Measurements from ENCODE around the gene RPP25.
A peak's percentile ranks its signal among the peaks of the same experiment; 100 is the strongest.

The RPP25 gene

DNA sequence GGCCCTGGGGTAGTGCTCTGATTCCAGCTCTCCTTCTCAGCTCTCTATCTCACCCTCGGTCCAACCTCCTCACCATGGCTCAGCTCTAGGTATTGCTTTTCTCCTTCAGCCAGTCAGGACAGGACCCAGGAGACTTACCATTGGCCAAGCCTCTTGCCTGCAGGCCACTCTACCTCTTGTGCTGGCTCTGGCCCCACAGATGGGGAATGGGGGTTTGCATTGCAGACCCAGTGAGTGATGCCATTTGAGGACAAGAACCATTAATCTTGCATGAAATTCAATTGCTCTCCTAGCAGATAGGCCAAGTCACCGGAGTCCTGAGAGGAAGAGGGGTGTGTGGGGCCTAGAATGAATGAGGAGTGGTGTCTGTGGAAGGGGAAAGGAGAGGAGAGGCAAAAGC, 6.1 kb upstream of the RPP25 start:
- Histone ChIP-seq H3K27me3 (replicated peaks) (peaks cover 4% of the 10 kb centered on the region), H3K27ac (no peak overlapping the region), H3K36me3 (replicated peaks) (no peaks in the 10 kb centered on the region), H3K4me3 (ENCODE audit: low read depth, low read length) (no peak overlapping the region)
- in situ Hi-C loops (cut with HindIII; ENCODE audit: low pct_ligation_motif_present, low sequenced_read_pairs): no loop called here
- DNase-seq: no peak
- TF ChIP-seq, protein P1, sequence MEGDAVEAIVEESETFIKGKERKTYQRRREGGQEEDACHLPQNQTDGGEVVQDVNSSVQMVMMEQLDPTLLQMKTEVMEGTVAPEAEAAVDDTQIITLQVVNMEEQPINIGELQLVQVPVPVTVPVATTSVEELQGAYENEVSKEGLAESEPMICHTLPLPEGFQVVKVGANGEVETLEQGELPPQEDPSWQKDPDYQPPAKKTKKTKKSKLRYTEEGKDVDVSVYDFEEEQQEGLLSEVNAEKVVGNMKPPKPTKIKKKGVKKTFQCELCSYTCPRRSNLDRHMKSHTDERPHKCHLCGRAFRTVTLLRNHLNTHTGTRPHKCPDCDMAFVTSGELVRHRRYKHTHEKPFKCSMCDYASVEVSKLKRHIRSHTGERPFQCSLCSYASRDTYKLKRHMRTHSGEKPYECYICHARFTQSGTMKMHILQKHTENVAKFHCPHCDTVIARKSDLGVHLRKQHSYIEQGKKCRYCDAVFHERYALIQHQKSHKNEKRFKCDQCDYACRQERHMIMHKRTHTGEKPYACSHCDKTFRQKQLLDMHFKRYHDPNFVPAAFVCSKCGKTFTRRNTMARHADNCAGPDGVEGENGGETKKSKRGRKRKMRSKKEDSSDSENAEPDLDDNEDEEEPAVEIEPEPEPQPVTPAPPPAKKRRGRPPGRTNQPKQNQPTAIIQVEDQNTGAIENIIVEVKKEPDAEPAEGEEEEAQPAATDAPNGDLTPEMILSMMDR (IDR thresholded peaks at IDR 0.05; ENCODE audit: low read depth, low read length, missing control alignments): no peak

DNA sequence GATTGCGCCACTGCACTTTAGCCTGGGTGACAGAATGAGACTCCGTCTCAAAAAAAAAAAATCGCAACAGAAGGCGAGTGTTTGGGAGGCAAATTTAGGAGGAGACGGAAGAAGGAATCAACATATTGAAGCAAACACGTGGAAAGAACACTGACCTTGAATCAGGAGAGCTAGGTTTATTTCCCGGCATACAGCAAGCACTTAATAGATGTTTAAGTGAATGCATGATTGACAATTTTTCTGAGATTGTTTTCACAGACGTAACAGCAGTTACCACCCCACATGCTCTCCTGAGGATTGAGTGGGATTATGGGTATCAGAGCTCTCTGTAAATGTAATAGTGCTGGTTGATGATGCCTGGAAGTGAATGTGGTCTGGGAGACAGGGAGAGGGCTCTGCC, 5.6 kb upstream of the RPP25 start:
- Histone ChIP-seq H3K4me3 (ENCODE audit: low read depth, low read length) (no peak overlapping the region), H3K27ac (no peak overlapping the region), H3K27me3 (replicated peaks) (peaks cover 4% of the 10 kb centered on the region), H3K36me3 (replicated peaks) (no peaks in the 10 kb centered on the region)
- no peak for DNase-seq
- TF ChIP-seq, protein P1 (IDR thresholded peaks at IDR 0.05; ENCODE audit: low read depth, low read length, missing control alignments): no peak
- in situ Hi-C loops (cut with HindIII; ENCODE audit: low pct_ligation_motif_present, low sequenced_read_pairs): no loop called here

DNA sequence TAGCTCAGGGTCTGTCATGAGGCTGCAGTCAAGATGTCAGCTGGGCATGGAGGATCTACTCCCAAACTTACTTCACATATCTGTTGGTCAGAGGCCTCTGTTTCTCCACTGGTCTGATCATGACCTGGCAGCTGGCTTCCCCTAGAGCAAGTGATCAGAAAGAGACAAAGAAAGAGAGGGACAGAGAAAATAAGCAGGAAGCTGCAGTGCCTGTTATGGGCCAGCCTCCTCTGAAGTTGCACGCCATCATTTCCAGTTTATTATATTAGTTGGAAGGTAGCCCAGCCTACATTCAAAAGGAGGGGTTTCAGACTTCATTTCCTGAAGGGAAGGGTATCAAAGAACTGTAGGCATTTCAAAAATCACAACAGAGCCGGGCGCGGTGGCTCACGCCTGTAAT, 5.0 kb upstream of the RPP25 start:
- in situ Hi-C loops (cut with HindIII; ENCODE audit: low pct_ligation_motif_present, low sequenced_read_pairs): no loop called here
- TF ChIP-seq, protein P1 (IDR thresholded peaks at IDR 0.05; ENCODE audit: low read depth, low read length, missing control alignments): no peak
- H3K36me3 ChIP-seq (replicated peaks): no peaks in the 10 kb centered on the region
- H3K4me3 ChIP-seq (ENCODE audit: low read depth, low read length): no peak overlapping the region
- H3K27ac ChIP-seq: no peak overlapping the region
- peaks cover 4% of the 10 kb centered on the region for H3K27me3 ChIP-seq (replicated peaks)
- DNase-seq: no peak

DNA sequence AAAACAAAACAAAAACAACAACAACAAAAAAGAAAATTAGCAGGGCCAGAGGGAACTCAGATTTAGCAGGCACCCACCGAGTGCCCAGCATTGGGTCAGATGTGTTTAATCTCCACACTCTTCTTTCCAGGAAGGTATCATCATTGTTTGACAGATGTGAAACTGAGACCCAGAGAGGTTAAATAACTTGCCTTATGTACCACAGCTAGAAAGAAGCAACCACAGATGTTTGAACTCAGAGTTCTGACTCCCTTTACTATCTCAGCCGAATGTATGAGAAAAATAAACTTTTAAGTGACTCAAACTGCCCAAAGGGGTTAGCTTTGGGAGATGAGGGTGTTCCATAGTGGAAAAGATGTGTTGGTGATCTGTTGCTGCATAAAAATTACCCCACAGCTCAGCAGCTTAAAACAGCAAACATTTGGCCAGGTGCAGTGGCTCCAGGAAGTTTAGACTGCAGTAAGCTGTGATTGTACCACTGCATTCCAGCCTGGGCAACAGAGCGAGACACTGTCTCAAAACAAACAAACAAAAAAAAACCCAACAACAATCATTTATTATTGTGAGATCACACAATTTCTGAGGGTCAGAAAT, 4.5 kb upstream of the RPP25 start:
- no peak for DNase-seq
- in situ Hi-C loops (cut with HindIII; ENCODE audit: low pct_ligation_motif_present, low sequenced_read_pairs): no loop called here

DNA sequence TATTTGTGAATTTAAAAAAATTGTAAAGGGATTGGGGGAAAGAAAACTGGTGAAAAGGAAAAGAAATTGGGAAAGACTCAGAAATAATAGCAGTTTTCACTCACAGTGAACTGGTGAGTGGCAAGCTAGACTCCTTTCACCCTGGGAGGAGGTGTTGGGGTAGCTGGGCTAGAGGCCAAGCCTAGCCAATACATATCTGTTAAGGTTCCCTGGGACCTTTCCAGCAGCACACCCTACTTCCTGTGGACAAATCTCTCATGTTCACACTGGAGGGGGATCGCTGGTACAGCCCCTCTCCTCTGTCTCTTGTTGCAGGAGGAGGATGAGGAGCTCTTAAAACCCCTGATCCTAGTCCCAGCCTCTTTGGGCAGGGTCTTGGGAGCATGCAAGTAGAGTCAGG, 3.7 kb upstream of the RPP25 start:
- no peak for DNase-seq
- no peaks in the 10 kb centered on the region for H3K36me3 ChIP-seq (replicated peaks)
- H3K27ac ChIP-seq: no peak overlapping the region
- peaks cover 4% of the 10 kb centered on the region for H3K27me3 ChIP-seq (replicated peaks)
- no peak overlapping the region for H3K4me3 ChIP-seq (ENCODE audit: low read depth, low read length)
- in situ Hi-C loops (cut with HindIII; ENCODE audit: low pct_ligation_motif_present, low sequenced_read_pairs): no loop called here
- TF ChIP-seq, protein P1 (IDR thresholded peaks at IDR 0.05; ENCODE audit: low read depth, low read length, missing control alignments): no peak

More for the DNA sequence above, 4.5 kb upstream of the RPP25 start:
- TF ChIP-seq, protein P1 (IDR thresholded peaks at IDR 0.05; ENCODE audit: low read depth, low read length, missing control alignments): no peak
- H3K27me3 ChIP-seq (replicated peaks): peaks cover 4% of the 10 kb centered on the region
- no peaks in the 10 kb centered on the region for H3K36me3 ChIP-seq (replicated peaks)
- no peak overlapping the region for H3K4me3 ChIP-seq (ENCODE audit: low read depth, low read length)
- H3K27ac ChIP-seq: no peak overlapping the region

DNA sequence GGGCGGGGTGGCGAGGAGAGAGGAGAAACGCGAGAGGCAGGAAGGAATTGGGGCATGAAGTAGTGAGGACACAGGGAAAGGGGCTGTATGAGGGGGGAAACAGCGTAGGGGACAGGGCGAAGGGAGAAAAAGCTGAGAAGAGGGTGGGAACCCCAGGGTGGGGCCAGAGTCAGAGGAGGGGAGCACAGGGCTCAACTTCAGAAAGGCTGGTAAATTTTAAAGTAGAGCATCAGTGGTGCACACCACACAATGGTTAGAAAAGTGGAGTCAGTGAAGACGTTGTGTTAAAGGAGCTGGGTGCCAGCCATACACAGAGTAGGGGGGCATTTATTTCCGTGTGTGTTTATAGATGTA, 3.0 kb upstream of the RPP25 start:
- Histone ChIP-seq H3K27me3 (replicated peaks) (peaks cover 4% of the 10 kb centered on the region), H3K27ac (no peak overlapping the region), H3K4me3 (ENCODE audit: low read depth, low read length) (peak overlapping the region; percentile 59), H3K36me3 (replicated peaks) (no peaks in the 10 kb centered on the region)
- in situ Hi-C loops (cut with HindIII; ENCODE audit: low pct_ligation_motif_present, low sequenced_read_pairs): no loop called here
- TF ChIP-seq, protein P1 (IDR thresholded peaks at IDR 0.05; ENCODE audit: low read depth, low read length, missing control alignments): no peak
- DNase-seq: no peak
